Smooth muscle cell (in vitro differentiated cells): ENCODE measurements around the gene TUBGCP2. TPM values are rescaled to one million over a fixed set of nuclear protein-coding genes. Genes with fewer than 3 reads are reported as not detected.

Experiments used
- DNase-seq: peaks from one replicate; lab custom pipeline; 2025; ENCODE audit not compliant: unreplicated experiment; lab: John Stamatoyannopoulos, UW
- H2AFZ ChIP-seq: fragments of 200-600 bp; sonication (generic); 2 replicates; pipeline ENCODE4 v1.6.0; 2016; ENCODE audit warnings: antibody characterized with exemption, low read depth, mild to moderate bottlenecking
- H3F3A ChIP-seq: fragments of 200-600 bp; sonication (generic); 2 replicates; pipeline ENCODE4 v1.6.0; 2017; ENCODE audit warnings: antibody characterized with exemption, low read depth
- H3K27ac ChIP-seq: fragments of 200-600 bp; sonication (generic); 2 replicates; pipeline ENCODE4 v1.5.1; 2016; ENCODE audit warnings: low read depth, mild to moderate bottlenecking
- H3K27me3 ChIP-seq: fragments of 200-600 bp; sonication (generic); 2 replicates; pipeline ENCODE4 v1.6.1; 2016; ENCODE audit warnings: low read depth, mild to moderate bottlenecking
- H3K36me3 ChIP-seq: fragments of 200-600 bp; sonication (generic); 2 replicates; pipeline ENCODE4 v1.5.1; 2016; ENCODE audit warnings: low read depth
- H3K4me1 ChIP-seq: fragments of 200-600 bp; sonication (generic); 2 replicates; pipeline ENCODE4 v1.5.1; 2016; ENCODE audit warnings: low read depth
- H3K4me2 ChIP-seq: fragments of 200-600 bp; sonication (generic); 2 replicates; pipeline ENCODE4 v1.6.0; 2016; ENCODE audit warnings: mild to moderate bottlenecking
- H3K4me3 ChIP-seq: fragments of 200-600 bp; sonication (generic); 2 replicates; pipeline ENCODE4 v1.5.1; 2016; ENCODE audit warnings: mild to moderate bottlenecking
- H3K79me2 ChIP-seq: fragments of 200-600 bp; sonication (generic); 2 replicates; pipeline ENCODE4 v1.6.0; 2016; ENCODE audit warnings: low read depth, mild to moderate bottlenecking
- H3K9ac ChIP-seq: fragments of 200-600 bp; sonication (generic); 2 replicates; pipeline ENCODE4 v1.6.0; 2016; ENCODE audit warnings: low read depth
- H3K9me3 ChIP-seq: fragments of 200-600 bp; sonication (generic); replicated peaks from 2 replicates; pipeline ENCODE4 v1.5.1; 2016; ENCODE audit warnings: low read depth
- H4K20me1 ChIP-seq: fragments of 200-600 bp; sonication (generic); 2 replicates; pipeline ENCODE4 v1.6.0; 2016; ENCODE audit warnings: low read depth
- WGBS: methylation state at CpG from one replicate; pipeline ENCODE4 v1.1.7; 2016; ENCODE audit warnings: low lambda C conversion rate; 5-methylcytosine and 5-hydroxymethylcytosine counted together
- polyA plus RNA-seq: library from polyadenylated mRNA; unstranded; fragments of >200 nt; fragmentation: Nextera tagmentation; extraction: Ambion mirVana; gene quantifications from 2 replicates; pipeline ENCODE4 v1.2.1, GENCODE V29; 2016
- total RNA-seq: library from RNA; depleted of rRNA; stranded (reverse); fragments of >200 nt; gene quantifications from 2 replicates; pipeline ENCODE4 v1.2.3, GENCODE V29; 2014
- TF ChIP-seq, protein P1 (sequence below): fragments of 200-600 bp; sonication (generic); IDR thresholded peaks from 2 replicates; pipeline ENCODE4 v1.5.1; 2017; ENCODE audit warnings: borderline replicate concordance, mild to moderate bottlenecking, antibody characterized with exemption; ENCODE audit not compliant: insufficient read depth, poor library complexity, severe bottlenecking

TUBGCP2 gene
- total and polyA plus RNA-seq, 2 experiments from 2014 or later = 39.5 to 40.5 TPM

DNA sequence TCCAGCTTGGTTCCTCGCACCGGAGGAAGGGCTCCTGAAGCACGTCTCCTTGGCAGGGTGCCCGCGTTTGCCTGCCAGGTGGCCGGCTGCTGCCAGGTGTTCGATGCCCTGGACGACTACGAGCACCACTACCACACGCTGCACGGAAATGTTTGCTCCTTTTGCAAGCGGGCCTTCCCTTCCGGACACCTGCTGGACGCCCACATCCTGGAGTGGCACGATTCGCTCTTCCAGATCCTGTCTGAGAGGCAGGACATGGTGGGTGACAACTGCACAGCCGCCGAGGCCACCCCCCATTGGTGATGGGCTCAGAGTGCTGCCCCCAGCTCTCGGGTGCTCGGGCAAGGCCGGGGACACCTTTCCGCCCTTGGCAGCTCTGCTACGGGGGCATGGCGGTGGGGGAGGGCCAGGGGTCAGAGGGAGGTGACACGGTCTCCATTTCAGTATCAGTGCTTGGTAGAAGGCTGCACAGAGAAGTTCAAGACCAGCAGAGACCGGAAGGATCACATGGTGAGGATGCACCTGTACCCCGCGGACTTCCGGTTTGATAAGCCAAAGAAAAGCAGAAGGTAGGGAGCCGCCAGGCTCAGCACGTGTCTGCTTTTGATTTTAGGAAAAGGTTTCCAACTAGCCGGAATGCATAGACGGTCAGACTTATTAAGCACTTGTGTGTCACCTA lies 1.2 kb upstream of the TUBGCP2 start:
- peaks cover 36% of the 10 kb centered on the region for H4K20me1 ChIP-seq
- no peak overlapping the region for H3K4me2 ChIP-seq
- WGBS = 98% methylated on average over 29 of the region's 33 CpGs
- H3K27me3 ChIP-seq = no peaks in the 10 kb centered on the region
- H3K4me1 ChIP-seq = peaks cover 6% of the 10 kb centered on the region
- DNase-seq = no peak
- no peak overlapping the region for H2AFZ ChIP-seq
- no peak overlapping the region for H3K9ac ChIP-seq
- no peak overlapping the region for H3K4me3 ChIP-seq
- no peaks in the 10 kb centered on the region for H3K36me3 ChIP-seq
- no peaks in the 10 kb centered on the region for H3F3A ChIP-seq
- TF ChIP-seq, protein P1, sequence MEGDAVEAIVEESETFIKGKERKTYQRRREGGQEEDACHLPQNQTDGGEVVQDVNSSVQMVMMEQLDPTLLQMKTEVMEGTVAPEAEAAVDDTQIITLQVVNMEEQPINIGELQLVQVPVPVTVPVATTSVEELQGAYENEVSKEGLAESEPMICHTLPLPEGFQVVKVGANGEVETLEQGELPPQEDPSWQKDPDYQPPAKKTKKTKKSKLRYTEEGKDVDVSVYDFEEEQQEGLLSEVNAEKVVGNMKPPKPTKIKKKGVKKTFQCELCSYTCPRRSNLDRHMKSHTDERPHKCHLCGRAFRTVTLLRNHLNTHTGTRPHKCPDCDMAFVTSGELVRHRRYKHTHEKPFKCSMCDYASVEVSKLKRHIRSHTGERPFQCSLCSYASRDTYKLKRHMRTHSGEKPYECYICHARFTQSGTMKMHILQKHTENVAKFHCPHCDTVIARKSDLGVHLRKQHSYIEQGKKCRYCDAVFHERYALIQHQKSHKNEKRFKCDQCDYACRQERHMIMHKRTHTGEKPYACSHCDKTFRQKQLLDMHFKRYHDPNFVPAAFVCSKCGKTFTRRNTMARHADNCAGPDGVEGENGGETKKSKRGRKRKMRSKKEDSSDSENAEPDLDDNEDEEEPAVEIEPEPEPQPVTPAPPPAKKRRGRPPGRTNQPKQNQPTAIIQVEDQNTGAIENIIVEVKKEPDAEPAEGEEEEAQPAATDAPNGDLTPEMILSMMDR = no peak
- H3K9me3 ChIP-seq = no peaks in the 10 kb centered on the region
- H3K79me2 ChIP-seq = peaks cover 36% of the 10 kb centered on the region
- H3K27ac ChIP-seq = no peak overlapping the region

DNA sequence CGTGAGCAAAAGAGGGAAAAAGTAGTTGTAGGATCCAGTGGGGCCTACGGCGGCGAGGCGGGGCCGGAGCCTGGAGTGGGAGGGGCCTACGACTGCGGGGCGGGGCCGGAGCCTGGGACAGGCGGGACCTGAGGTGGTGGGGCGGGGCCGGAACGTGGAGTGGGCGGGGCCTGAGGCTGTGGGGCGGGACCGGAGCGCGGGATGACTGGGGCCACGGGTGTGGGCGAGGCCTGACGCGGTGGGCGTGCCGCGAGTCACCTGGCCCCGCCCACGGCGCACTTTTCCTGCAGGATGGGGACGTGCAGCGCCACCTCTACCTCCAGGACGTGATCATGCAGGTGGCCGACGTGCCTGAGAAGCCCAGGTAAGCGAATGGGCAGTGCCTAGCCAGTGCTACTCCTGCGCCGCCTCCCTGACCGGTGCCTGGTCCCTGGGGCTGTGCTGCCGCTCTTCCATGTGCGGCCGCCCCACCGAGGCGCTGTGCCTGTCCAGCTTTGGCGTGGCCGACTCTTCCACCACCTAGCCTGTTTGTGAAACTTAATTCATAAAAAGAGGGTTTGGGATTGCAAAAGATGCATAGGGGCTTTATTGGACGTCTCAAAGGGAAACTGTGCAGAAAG lies 538 bp upstream of the TUBGCP2 start:
- H3F3A ChIP-seq = no peaks in the 10 kb centered on the region
- H2AFZ ChIP-seq = peak overlapping the region; percentile 89
- H3K4me1 ChIP-seq = peaks cover 6% of the 10 kb centered on the region
- H3K4me3 ChIP-seq = peak overlapping the region; percentile 94
- no peaks in the 10 kb centered on the region for H3K27me3 ChIP-seq
- H3K27ac ChIP-seq = peak overlapping the region; percentile 97
- H3K36me3 ChIP-seq = no peaks in the 10 kb centered on the region
- peak; percentile 93 for DNase-seq
- TF ChIP-seq, protein P1 = no peak
- peaks cover 42% of the 10 kb centered on the region for H3K79me2 ChIP-seq
- H3K9me3 ChIP-seq = no peaks in the 10 kb centered on the region
- H4K20me1 ChIP-seq = peaks cover 42% of the 10 kb centered on the region
- H3K4me2 ChIP-seq = peak overlapping the region; percentile 92
- 32% methylated on average over 36 of the region's 46 CpGs for WGBS
- H3K9ac ChIP-seq = peak overlapping the region; percentile 99

DNA sequence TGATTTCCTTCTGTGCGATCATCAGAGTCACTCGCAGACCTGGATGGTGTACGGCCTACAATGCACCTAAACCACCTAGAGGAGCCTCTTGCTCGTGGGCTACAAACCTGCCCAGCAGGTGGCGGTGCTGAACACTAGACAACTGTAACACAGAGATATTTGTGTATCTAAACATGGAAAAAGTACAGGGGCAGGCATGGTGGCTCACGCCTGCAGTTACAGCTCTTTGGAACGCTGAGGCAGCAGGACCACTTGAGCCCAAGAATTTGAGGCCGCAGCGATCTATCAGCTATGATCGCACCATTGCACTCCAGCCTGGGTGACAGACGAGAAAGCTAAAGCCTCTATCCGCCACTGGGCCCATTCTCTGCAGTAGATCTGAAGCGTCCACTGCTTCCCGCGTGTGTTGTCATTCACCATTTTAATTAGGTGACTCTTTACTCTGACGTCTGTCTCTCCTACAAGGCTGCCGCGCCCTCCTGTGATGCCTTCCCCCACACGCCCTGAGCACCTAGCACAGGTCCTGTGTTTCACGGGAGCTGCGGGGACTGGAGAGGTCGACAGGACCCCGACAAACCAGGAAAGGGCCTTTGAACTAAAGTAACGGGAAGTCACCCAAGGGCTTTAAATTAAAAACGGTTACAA lies 774 bp downstream of the TUBGCP2 start:
- 14% methylated on average over 25 of the region's 25 CpGs for WGBS

More for the DNA sequence above, 774 bp downstream of the TUBGCP2 start:
- H3K4me2 ChIP-seq = peak overlapping the region; percentile 92
- no peak for DNase-seq
- peaks cover 55% of the 10 kb centered on the region for H4K20me1 ChIP-seq
- peaks cover 6% of the 10 kb centered on the region for H3K4me1 ChIP-seq
- H3K27ac ChIP-seq = peak overlapping the region; percentile 97
- H3K9me3 ChIP-seq = no peaks in the 10 kb centered on the region
- peaks cover 55% of the 10 kb centered on the region for H3K79me2 ChIP-seq
- TF ChIP-seq, protein P1 = peak; percentile 70
- no peaks in the 10 kb centered on the region for H3K36me3 ChIP-seq
- H3K9ac ChIP-seq = peak overlapping the region; percentile 99
- no peaks in the 10 kb centered on the region for H3F3A ChIP-seq
- H2AFZ ChIP-seq = peak overlapping the region; percentile 89
- H3K4me3 ChIP-seq = peak overlapping the region; percentile 94
- H3K27me3 ChIP-seq = no peaks in the 10 kb centered on the region
